Measurements from ENCODE around the gene ACTN4. TPM values are rescaled to one million over a fixed set of nuclear protein-coding genes. Genes with fewer than 3 reads are reported as not detected.
"Not testable (repeated sequence)": the region's sequence is repeated elsewhere in the genome, so short reads cannot be mapped to it uniquely, and the experiment has no call there.

The ACTN4 gene
- total and polyA plus RNA-seq, 2 donors (not counting 3 experiments of a cell fraction or from before 2014, with no cell fraction given) = 313 to 748 TPM

DNA sequence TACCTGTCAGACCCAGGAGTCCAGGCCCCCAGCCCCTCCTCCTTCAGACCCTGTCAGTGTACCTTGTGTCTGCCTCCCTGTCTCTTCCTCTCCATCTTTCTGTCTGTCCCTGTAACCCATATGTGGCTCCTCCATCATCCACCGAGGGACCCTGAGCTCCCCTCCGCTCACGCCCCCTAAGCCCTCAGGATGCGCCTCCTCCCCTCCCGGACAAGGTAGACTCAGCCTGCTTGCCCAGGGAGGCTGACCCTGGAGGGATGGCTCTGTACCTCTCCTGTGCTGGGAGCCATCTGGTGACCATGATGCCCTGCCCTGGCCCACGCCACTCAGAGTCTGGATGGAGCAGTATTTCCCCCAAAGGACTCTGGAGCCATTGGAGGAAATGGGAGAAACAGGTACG, 97.9 kb downstream of the ACTN4 start:
- H3K4me2 ChIP-seq (ENCODE audit: insufficient read depth, low read length) = no peak overlapping the region
- dilution Hi-C loops (cut with MboI; ENCODE audit: extremely low pct_ligation_motif_present, low sequenced_read_pairs) = no loop called here
- H3K4me1 ChIP-seq (ENCODE audit: control insufficient read depth, extremely low read depth, insufficient read depth, low read length) = no peaks in the 10 kb centered on the region
- intact Hi-C loops (cut with micrococcal nuclease) = no loop called here
- no peaks in the 10 kb centered on the region for H3K36me3 ChIP-seq (ENCODE audit: control insufficient read depth in 2 of 2, extremely low read depth in 1 of 2, insufficient read depth in 2 of 2, low read length in 2 of 2)
- TF ChIP-seq GATA2 (IDR thresholded peaks at IDR 0.05; ENCODE audit: insufficient read depth, insufficient read length, low read depth, low read length) (no peak), POLR2AphosphoS5 (IDR thresholded peaks at IDR 0.05; ENCODE audit: insufficient read depth, low read depth, low read length) (no peak), FOS (IDR thresholded peaks at IDR 0.05; ENCODE audit: borderline replicate concordance, insufficient read depth, low read length) (no peak), POLR2A (IDR thresholded peaks at IDR 0.05; ENCODE audit: low read depth, low read length) (no peak), EZH2 (IDR thresholded peaks at IDR 0.05; ENCODE audit: borderline replicate concordance, low read depth, low read length, severe bottlenecking) (no peak), MYC (IDR thresholded peaks at IDR 0.05; ENCODE audit: low read depth, low read length) (no peak)
- TF ChIP-seq, protein P1, sequence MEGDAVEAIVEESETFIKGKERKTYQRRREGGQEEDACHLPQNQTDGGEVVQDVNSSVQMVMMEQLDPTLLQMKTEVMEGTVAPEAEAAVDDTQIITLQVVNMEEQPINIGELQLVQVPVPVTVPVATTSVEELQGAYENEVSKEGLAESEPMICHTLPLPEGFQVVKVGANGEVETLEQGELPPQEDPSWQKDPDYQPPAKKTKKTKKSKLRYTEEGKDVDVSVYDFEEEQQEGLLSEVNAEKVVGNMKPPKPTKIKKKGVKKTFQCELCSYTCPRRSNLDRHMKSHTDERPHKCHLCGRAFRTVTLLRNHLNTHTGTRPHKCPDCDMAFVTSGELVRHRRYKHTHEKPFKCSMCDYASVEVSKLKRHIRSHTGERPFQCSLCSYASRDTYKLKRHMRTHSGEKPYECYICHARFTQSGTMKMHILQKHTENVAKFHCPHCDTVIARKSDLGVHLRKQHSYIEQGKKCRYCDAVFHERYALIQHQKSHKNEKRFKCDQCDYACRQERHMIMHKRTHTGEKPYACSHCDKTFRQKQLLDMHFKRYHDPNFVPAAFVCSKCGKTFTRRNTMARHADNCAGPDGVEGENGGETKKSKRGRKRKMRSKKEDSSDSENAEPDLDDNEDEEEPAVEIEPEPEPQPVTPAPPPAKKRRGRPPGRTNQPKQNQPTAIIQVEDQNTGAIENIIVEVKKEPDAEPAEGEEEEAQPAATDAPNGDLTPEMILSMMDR (IDR thresholded peaks at IDR 0.05; ENCODE audit: extremely low read depth in 1 of 2, insufficient read depth in 1 of 2, low read depth in 1 of 2, low read length in 2 of 2) = no peak
- H3K4me3 ChIP-seq (replicated peaks in 1 of 3; ENCODE audit: insufficient read depth in 1 of 3, low read depth in 1 of 3, low read length in 3 of 3) = no peak overlapping the region
- no peaks in the 10 kb centered on the region for H3K9me1 ChIP-seq (replicated peaks; ENCODE audit: control insufficient read depth, extremely low read depth, insufficient read depth, low read length)
- ChIA-PET POLR2A (no interaction called here), CTCF (interaction anchor here (1.6 kb wide), 1 partner anchor 111 kb away, joined by 4 read pairs; no protein-coding TSS in a partner anchor)
- FAIRE-seq (no peak), DNase-seq (ENCODE audit: low read depth, low spot score) (no peak)
- H3K79me2 ChIP-seq (ENCODE audit: control insufficient read depth, insufficient read depth, low read length) = no peaks in the 10 kb centered on the region
- no peak overlapping the region for H2AFZ ChIP-seq (ENCODE audit: low read depth, low read length)
- no TSS peak for BruUV-seq (replicated peaks)
- H3K9ac ChIP-seq (replicated peaks; ENCODE audit: extremely low read depth, insufficient read depth, low read length) = no peak overlapping the region
- no peaks in the 10 kb centered on the region for H4K20me1 ChIP-seq (replicated peaks; ENCODE audit: control insufficient read depth, extremely low read depth, insufficient read depth, low read length)
- no peaks in the 10 kb centered on the region for H3K27me3 ChIP-seq (ENCODE audit: control insufficient read depth in 2 of 2, insufficient read depth in 2 of 2, low read length in 2 of 2)
- H3K9me3 ChIP-seq (replicated peaks; ENCODE audit: control insufficient read depth, insufficient read depth, low read length) = no peaks in the 10 kb centered on the region
- no peak overlapping the region for H3K27ac ChIP-seq (ENCODE audit: insufficient read depth, low read depth, low read length)

- dilution Hi-C loops (cut with MboI; ENCODE audit: extremely low pct_ligation_motif_present, low sequenced_read_pairs); H3K36me3 ChIP-seq (ENCODE audit: control insufficient read depth in 2 of 2, extremely low read depth in 1 of 2, insufficient read depth in 2 of 2, low read length in 2 of 2); POLR2A ChIA-PET; H3K9ac ChIP-seq (replicated peaks; ENCODE audit: extremely low read depth, insufficient read depth, low read length); H3K9me3 ChIP-seq (replicated peaks; ENCODE audit: control insufficient read depth, insufficient read depth, low read length); H3K4me3 ChIP-seq (replicated peaks in 1 of 3; ENCODE audit: insufficient read depth in 1 of 3, low read depth in 1 of 3, low read length in 3 of 3); H3K4me2 ChIP-seq (ENCODE audit: insufficient read depth, low read length); FAIRE-seq; CTCF ChIA-PET; BruUV-seq (replicated peaks); H3K79me2 ChIP-seq (ENCODE audit: control insufficient read depth, insufficient read depth, low read length); intact Hi-C loops (cut with micrococcal nuclease); H4K20me1 ChIP-seq (replicated peaks; ENCODE audit: control insufficient read depth, extremely low read depth, insufficient read depth, low read length); H3K9me1 ChIP-seq (replicated peaks; ENCODE audit: control insufficient read depth, extremely low read depth, insufficient read depth, low read length); H3K27ac ChIP-seq (ENCODE audit: insufficient read depth, low read depth, low read length); H3K4me1 ChIP-seq (ENCODE audit: control insufficient read depth, extremely low read depth, insufficient read depth, low read length); DNase-seq (ENCODE audit: low read depth, low spot score); H2AFZ ChIP-seq (ENCODE audit: low read depth, low read length); H3K27me3 ChIP-seq (ENCODE audit: control insufficient read depth in 2 of 2, insufficient read depth in 2 of 2, low read length in 2 of 2): not testable (repeated sequence)
These were observed 106.3 kb downstream of the ACTN4 start for GRCh38 chr19:38753783-38754182.

GRCh38 chr19:38754196-38754595, 106.7 kb downstream of the ACTN4 start:
- H3K27me3 ChIP-seq (ENCODE audit: control insufficient read depth in 2 of 2, insufficient read depth in 2 of 2, low read length in 2 of 2); H4K20me1 ChIP-seq (replicated peaks; ENCODE audit: control insufficient read depth, extremely low read depth, insufficient read depth, low read length); DNase-seq (ENCODE audit: low read depth, low spot score); H3K79me2 ChIP-seq (ENCODE audit: control insufficient read depth, insufficient read depth, low read length); intact Hi-C loops (cut with micrococcal nuclease); POLR2A ChIA-PET; CTCF ChIA-PET; H3K27ac ChIP-seq (ENCODE audit: insufficient read depth, low read depth, low read length); H3K4me3 ChIP-seq (replicated peaks in 1 of 3; ENCODE audit: insufficient read depth in 1 of 3, low read depth in 1 of 3, low read length in 3 of 3); H3K9me3 ChIP-seq (replicated peaks; ENCODE audit: control insufficient read depth, insufficient read depth, low read length); BruUV-seq (replicated peaks); H2AFZ ChIP-seq (ENCODE audit: low read depth, low read length); H3K9ac ChIP-seq (replicated peaks; ENCODE audit: extremely low read depth, insufficient read depth, low read length); dilution Hi-C loops (cut with MboI; ENCODE audit: extremely low pct_ligation_motif_present, low sequenced_read_pairs); H3K36me3 ChIP-seq (ENCODE audit: control insufficient read depth in 2 of 2, extremely low read depth in 1 of 2, insufficient read depth in 2 of 2, low read length in 2 of 2); H3K9me1 ChIP-seq (replicated peaks; ENCODE audit: control insufficient read depth, extremely low read depth, insufficient read depth, low read length); H3K4me1 ChIP-seq (ENCODE audit: control insufficient read depth, extremely low read depth, insufficient read depth, low read length); FAIRE-seq; H3K4me2 ChIP-seq (ENCODE audit: insufficient read depth, low read length): not testable (repeated sequence)
